Melanocyte of skin (primary cell): ENCODE results near the gene NUTM2E. TPM values are rescaled to one million over a fixed set of nuclear protein-coding genes. Genes with fewer than 3 reads are reported as not detected.

Experiments used
- total RNA-seq, 2 donors: library from RNA; depleted of rRNA; stranded (reverse); fragments of >200 nt; gene quantifications; 2 replicates each; pipeline ENCODE4 v1.2.3, GENCODE V29; 2012

Gene NUTM2E
- not detected for total RNA-seq

GRCh38 chr10:79826496-79827215 is at the start of gene NUTM2E:
NUTM2E (plus strand) TSS chr10:79826739; CDS start chr10:79841741, 15,002 bp downstream.

Other genes with a start within 250 kb of the NUTM2E start
- not detected for gene SFTPA1, start 215.8 kb upstream of the NUTM2E start, total RNA-seq
- gene NUTM2B, start 123.5 kb upstream of the NUTM2E start, total RNA-seq, result 1 to 10 TPM in 1 of 2 donors, under 1 TPM in 1; 0.33 to 1.0 TPM
- not detected for gene SFTPD, start 122.4 kb downstream of the NUTM2E start, total RNA-seq